Measurements from ENCODE around the gene SLC45A1.

DNA sequence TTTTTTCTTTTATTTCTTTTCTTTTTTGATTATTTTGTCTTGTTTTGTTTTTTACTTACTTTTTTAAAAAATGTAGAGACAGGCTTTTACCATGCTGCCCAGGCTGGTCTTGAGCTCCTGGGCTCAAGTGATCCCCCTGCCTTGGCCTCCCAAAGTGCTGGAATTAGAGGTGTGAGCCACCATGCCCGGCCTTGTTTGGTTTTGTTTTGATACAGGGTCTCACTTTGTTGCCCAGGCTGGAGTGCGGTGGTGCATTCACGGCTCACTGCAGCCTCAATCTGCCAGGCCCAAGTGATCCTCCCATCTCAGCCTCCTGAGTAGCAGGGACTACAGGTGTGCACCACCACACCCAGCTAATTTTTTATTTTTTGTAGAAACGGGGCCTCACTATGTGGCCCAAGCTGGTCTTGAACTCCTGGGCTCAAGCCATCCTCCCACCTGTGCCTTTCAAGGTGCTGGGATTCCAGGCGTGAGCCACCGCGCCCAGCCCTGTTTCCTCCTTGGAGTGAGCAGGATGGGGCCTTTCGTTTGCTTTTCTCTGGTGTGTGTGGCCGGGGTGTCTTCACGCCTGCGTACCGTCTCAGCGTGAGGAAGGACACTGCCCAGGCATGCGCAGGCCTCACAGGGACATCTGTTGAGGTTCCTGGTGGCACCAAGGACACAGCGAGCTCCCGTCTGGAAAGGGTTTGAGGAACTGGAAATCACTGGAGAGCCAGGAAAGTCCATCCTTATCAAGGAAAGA is 15.5 kb downstream of the SLC45A1 start:
- no peak for TF ChIP-seq POLR2A (IDR thresholded peaks at IDR 0.05)
- TF ChIP-seq, protein P1, sequence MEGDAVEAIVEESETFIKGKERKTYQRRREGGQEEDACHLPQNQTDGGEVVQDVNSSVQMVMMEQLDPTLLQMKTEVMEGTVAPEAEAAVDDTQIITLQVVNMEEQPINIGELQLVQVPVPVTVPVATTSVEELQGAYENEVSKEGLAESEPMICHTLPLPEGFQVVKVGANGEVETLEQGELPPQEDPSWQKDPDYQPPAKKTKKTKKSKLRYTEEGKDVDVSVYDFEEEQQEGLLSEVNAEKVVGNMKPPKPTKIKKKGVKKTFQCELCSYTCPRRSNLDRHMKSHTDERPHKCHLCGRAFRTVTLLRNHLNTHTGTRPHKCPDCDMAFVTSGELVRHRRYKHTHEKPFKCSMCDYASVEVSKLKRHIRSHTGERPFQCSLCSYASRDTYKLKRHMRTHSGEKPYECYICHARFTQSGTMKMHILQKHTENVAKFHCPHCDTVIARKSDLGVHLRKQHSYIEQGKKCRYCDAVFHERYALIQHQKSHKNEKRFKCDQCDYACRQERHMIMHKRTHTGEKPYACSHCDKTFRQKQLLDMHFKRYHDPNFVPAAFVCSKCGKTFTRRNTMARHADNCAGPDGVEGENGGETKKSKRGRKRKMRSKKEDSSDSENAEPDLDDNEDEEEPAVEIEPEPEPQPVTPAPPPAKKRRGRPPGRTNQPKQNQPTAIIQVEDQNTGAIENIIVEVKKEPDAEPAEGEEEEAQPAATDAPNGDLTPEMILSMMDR (IDR thresholded peaks at IDR 0.05) = no peak
